Measurements from ENCODE around the gene EGFR.

Gene EGFR

GRCh38 chr7:55212176-55212575 is 193.4 kb downstream of the EGFR start:
- DNase-seq (ENCODE audit: low read depth), result no peak

- no peak for DNase-seq (ENCODE audit: low read depth)
Observed at GRCh38 chr7:55212838-55213237, 194.0 kb downstream of the EGFR start.

GRCh38 chr7:55214707-55215106 is 195.9 kb downstream of the EGFR start:
- no peak for DNase-seq (ENCODE audit: low read depth)

- no peak for DNase-seq (ENCODE audit: low read depth)
Observed at GRCh38 chr7:55223023-55223422, 204.2 kb downstream of the EGFR start.

GRCh38 chr7:55224111-55224510 is 205.3 kb downstream of the EGFR start:
- no peak for DNase-seq (ENCODE audit: low read depth)

GRCh38 chr7:55224810-55225209 is 206.0 kb downstream of the EGFR start:
- no peak for DNase-seq (ENCODE audit: low read depth)

- DNase-seq (ENCODE audit: low read depth), result no peak
Observed at GRCh38 chr7:55230014-55230413, 211.2 kb downstream of the EGFR start.

- no peak for DNase-seq (ENCODE audit: low read depth)
Observed at GRCh38 chr7:55231736-55232280, 213.0 kb downstream of the EGFR start.

- no peak for DNase-seq (ENCODE audit: low read depth)
Observed at GRCh38 chr7:55233001-55233400, 214.2 kb downstream of the EGFR start.

- no peak for DNase-seq (ENCODE audit: low read depth)
Observed at GRCh38 chr7:55234408-55234807, 215.6 kb downstream of the EGFR start.

- DNase-seq (ENCODE audit: low read depth), result no peak
Observed at GRCh38 chr7:55235115-55235514, 216.3 kb downstream of the EGFR start.

GRCh38 chr7:55235801-55236200 is 217.0 kb downstream of the EGFR start:
- no peak for DNase-seq (ENCODE audit: low read depth)

- no peak for DNase-seq (ENCODE audit: low read depth)
Observed at GRCh38 chr7:55236476-55236875, 217.7 kb downstream of the EGFR start.

GRCh38 chr7:55237156-55237893 is 218.5 kb downstream of the EGFR start:
- DNase-seq (ENCODE audit: low read depth), result no peak

GRCh38 chr7:55239406-55239805 is 220.6 kb downstream of the EGFR start:
- no peak for DNase-seq (ENCODE audit: low read depth)

- no peak for DNase-seq (ENCODE audit: low read depth)
Observed at GRCh38 chr7:55240418-55241142, 221.8 kb downstream of the EGFR start.

- DNase-seq (ENCODE audit: low read depth), result no peak
Observed at GRCh38 chr7:55241958-55242357, 223.1 kb downstream of the EGFR start.

- no peak for DNase-seq (ENCODE audit: low read depth)
Observed at GRCh38 chr7:55242613-55243012, 223.8 kb downstream of the EGFR start.

GRCh38 chr7:55244006-55244745 is 225.4 kb downstream of the EGFR start:
- DNase-seq (ENCODE audit: low read depth), result no peak

- DNase-seq (ENCODE audit: low read depth), result no peak
Observed at GRCh38 chr7:55245271-55245723, 226.5 kb downstream of the EGFR start.

- no peak for DNase-seq (ENCODE audit: low read depth)
Observed at GRCh38 chr7:55246171-55246570, 227.4 kb downstream of the EGFR start.

- no peak for DNase-seq (ENCODE audit: low read depth)
Observed at GRCh38 chr7:55247428-55247827, 228.6 kb downstream of the EGFR start.

GRCh38 chr7:55248526-55248925 is 229.7 kb downstream of the EGFR start:
- DNase-seq (ENCODE audit: low read depth), result no peak

Measured in stimulated activated CD8-positive, alpha-beta memory T cell treated with anti-CD3 and anti-CD28 coated beads, Interleukin-15, amount 100 ng/mL, for 24 hours (primary cell).